Stimulated activated memory B cell treated with anti-CD40 and anti-IgM and Interleukin-4, amounts not matched to agents 10 μg/mL and 1 μg/mL and 100 μg/mL, for 72 hours (primary cell): ENCODE results near the gene ADAMTS9.

Experiments used
- ATAC-seq: fragments of 150-1000 bp; cut with Tn5 transposase; 2 replicates; pipeline ENCODE4 v1.10.0; 2021
- H3K27ac Mint-ChIP-seq: one replicate; pipeline ENCODE4 v1.8.0; 2022; ENCODE audit warnings: mild to moderate bottlenecking, mixed read lengths
- H3K27me3 Mint-ChIP-seq: one replicate; pipeline ENCODE4 v1.8.0; 2022; ENCODE audit warnings: mixed read lengths
- H3K36me3 Mint-ChIP-seq: one replicate; pipeline ENCODE4 v1.8.0; 2022; ENCODE audit warnings: mixed read lengths
- H3K4me1 Mint-ChIP-seq: one replicate; pipeline ENCODE4 v1.8.0; 2022; ENCODE audit warnings: mixed read lengths
- H3K4me3 Mint-ChIP-seq: one replicate; pipeline ENCODE4 v1.8.0; 2022; ENCODE audit warnings: mild to moderate bottlenecking, moderate library complexity, mixed read lengths
- H3K9me3 Mint-ChIP-seq: one replicate; pipeline ENCODE4 v1.8.0; 2022; ENCODE audit warnings: mixed read lengths

The ADAMTS9 gene

DNA sequence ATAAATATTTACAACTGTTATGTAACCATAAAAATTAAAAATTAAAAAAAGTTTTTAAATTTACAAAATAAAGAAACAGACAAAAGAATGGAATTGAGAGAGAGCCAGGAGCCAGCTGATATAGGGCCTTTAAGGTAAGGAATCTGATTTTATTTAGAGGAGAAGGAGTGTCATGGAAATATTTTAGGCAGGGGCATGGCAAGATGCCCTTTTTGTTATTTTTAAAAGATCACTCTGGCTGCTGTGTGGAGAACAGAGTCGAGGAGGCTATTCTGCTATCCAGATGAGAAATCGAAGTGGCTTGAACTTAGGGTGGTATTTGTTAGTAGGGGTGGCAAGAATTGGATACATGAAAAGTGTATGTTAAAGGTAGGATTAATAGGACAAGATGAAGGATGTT lies 9.1 kb upstream of the ADAMTS9 start:
- Mint-ChIP-seq H3K9me3 (no peaks in the 10 kb centered on the region), H3K4me3 (no peak overlapping the region), H3K36me3 (no peaks in the 10 kb centered on the region), H3K27me3 (no peaks in the 10 kb centered on the region), H3K27ac (no peak overlapping the region), H3K4me1 (no peaks in the 10 kb centered on the region)
- no peak for ATAC-seq

DNA sequence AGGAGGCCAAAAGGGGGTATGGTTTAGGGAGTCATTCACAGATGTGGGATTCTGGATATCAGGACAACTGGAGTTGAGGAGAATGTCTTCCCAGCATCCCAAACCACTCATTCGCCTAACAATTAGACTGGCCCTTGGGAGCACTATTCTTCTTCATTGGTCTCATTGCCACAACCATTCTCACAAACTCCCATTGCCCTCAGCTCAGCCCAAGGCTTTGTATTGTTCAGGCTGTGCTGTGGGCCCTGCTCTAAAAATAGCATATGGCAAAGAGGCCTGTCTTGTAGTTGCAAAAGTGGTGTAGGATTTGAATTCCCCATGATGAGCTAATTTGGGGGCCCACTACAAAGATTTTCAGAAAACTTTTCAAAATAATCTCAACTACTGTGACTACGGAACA lies 6.3 kb upstream of the ADAMTS9 start:
- Mint-ChIP-seq H3K4me3 (no peak overlapping the region), H3K27me3 (no peaks in the 10 kb centered on the region), H3K9me3 (no peaks in the 10 kb centered on the region), H3K4me1 (no peaks in the 10 kb centered on the region), H3K27ac (no peak overlapping the region), H3K36me3 (no peaks in the 10 kb centered on the region)
- ATAC-seq: no peak

GRCh38 chr3:64693031-64693430 lies 5.2 kb upstream of the ADAMTS9 start:
- Mint-ChIP-seq H3K4me3 (no peak overlapping the region), H3K4me1 (peaks cover 7% of the 10 kb centered on the region), H3K9me3 (no peaks in the 10 kb centered on the region), H3K27me3 (peaks cover 9% of the 10 kb centered on the region), H3K27ac (no peak overlapping the region), H3K36me3 (peaks cover 6% of the 10 kb centered on the region)
- ATAC-seq: no peak

GRCh38 chr3:64691051-64691450 lies 3.3 kb upstream of the ADAMTS9 start:
- H3K4me1 Mint-ChIP-seq: peaks cover 15% of the 10 kb centered on the region
- no peak overlapping the region for H3K4me3 Mint-ChIP-seq
- H3K36me3 Mint-ChIP-seq: peaks cover 6% of the 10 kb centered on the region
- H3K27ac Mint-ChIP-seq: no peak overlapping the region
- no peak for ATAC-seq
- peaks cover 23% of the 10 kb centered on the region for H3K27me3 Mint-ChIP-seq
- no peaks in the 10 kb centered on the region for H3K9me3 Mint-ChIP-seq

DNA sequence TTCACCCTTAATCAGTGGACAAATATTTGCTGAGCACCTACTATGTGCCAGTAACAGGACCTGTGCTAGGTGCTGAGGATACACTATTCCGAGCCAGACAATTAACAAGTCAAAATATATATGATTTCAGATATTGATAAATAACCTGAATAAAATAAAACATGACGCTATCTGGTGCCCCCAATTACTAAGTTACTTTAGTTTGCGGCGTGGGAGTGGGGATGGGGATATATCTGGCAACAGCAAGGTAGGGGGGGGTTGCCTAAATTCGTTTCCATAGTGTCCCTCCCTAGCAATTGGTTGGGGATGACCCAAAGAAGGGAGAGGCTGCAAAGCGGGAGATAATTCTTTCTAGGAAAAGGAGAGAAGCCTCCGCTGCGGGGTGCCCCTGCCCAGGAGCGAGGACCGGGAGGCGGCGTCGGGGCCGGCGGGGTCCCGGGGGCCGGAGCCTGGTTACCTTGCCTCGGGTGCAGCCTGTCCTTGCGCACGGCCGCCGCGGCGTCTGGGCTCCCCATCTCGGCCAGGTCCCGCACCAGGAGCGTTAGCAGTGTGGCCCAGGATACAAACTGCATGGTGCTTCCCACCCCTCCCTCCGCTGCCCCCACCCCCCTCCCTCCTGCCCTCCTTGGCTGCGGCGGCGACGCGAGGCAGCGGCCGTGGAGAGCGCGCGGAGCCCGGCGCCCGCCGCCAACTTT lies 567 bp downstream of the ADAMTS9 start:
- Mint-ChIP-seq H3K27ac (no peak overlapping the region), H3K4me1 (peaks cover 17% of the 10 kb centered on the region)
- no peak for ATAC-seq

GRCh38 chr3:64686446-64686908 lies 1.3 kb downstream of the ADAMTS9 start:
- H3K9me3 Mint-ChIP-seq: peaks cover 3% of the 10 kb centered on the region
- no peak overlapping the region for H3K27ac Mint-ChIP-seq
- peak overlapping the region; percentile 61 for H3K4me3 Mint-ChIP-seq
- no peak for ATAC-seq
- peaks cover 51% of the 10 kb centered on the region for H3K27me3 Mint-ChIP-seq
- H3K36me3 Mint-ChIP-seq: peaks cover 6% of the 10 kb centered on the region
- peaks cover 17% of the 10 kb centered on the region for H3K4me1 Mint-ChIP-seq

More for the DNA sequence above, 567 bp downstream of the ADAMTS9 start:
- Mint-ChIP-seq H3K4me3 (no peak overlapping the region), H3K9me3 (peaks cover 3% of the 10 kb centered on the region), H3K27me3 (peaks cover 51% of the 10 kb centered on the region), H3K36me3 (peaks cover 6% of the 10 kb centered on the region)

DNA sequence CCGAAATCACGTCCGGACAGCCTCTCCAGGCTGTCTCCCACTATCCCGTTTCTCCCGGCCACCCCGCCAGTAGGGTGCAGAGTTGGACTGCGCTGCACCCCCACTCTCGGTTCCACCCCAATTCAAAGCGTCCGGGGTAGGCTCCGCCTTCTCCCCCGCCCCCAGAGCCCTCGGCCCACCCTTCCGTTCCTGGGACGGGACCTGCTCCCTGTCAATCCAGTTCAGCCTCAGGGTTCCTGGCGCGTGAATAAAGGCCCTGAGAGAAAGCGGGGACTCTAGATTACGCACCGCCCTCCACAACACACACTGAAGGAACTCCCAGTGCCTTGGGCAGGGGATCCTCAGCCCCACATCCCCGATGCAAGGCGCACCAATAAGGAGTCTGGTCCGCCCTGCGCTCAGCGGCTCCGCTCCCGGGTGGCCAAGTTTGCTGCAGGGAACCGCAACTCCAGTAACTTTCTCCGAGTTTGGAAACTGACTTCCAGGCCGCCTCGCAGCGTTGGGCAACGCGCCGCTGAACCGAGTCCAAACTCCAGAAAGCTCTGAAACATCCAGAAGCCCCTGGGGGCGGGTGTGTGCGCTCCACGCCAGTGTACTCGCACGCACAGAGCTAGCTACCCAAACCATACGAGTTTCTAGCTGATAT lies 1.9 kb downstream of the ADAMTS9 start:
- H3K27me3 Mint-ChIP-seq: peaks cover 51% of the 10 kb centered on the region
- peaks cover 17% of the 10 kb centered on the region for H3K4me1 Mint-ChIP-seq
- H3K9me3 Mint-ChIP-seq: peaks cover 3% of the 10 kb centered on the region
- H3K4me3 Mint-ChIP-seq: no peak overlapping the region
- no peak for ATAC-seq
- H3K27ac Mint-ChIP-seq: no peak overlapping the region
- peaks cover 6% of the 10 kb centered on the region for H3K36me3 Mint-ChIP-seq

DNA sequence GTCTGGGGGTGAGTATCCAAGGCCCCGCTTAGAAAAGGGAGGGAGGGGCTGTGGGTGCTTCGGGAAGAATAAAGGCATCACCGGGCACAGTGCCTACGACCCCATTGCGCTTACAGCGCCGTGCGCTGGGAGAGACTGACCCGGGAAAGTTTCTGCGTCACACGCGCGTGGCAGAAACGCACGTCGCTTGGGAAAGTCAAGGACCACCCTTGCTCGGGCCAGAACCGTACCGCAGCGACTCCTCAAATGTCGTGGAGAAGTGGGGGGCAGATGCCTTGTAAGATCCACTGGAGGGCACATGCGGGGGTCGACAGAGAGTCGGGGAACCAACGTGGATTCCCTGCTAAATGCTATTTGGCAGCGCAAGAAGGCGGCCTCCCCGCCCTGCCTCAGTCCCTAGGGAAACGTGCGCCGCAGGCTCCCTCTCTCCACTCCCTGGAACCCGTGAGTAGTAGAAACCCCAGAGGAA lies 2.4 kb downstream of the ADAMTS9 start:
- Mint-ChIP-seq H3K36me3 (peaks cover 6% of the 10 kb centered on the region), H3K27me3 (peaks cover 51% of the 10 kb centered on the region), H3K27ac (no peak overlapping the region), H3K9me3 (peaks cover 3% of the 10 kb centered on the region), H3K4me1 (peaks cover 17% of the 10 kb centered on the region), H3K4me3 (no peak overlapping the region)
- no peak for ATAC-seq

DNA sequence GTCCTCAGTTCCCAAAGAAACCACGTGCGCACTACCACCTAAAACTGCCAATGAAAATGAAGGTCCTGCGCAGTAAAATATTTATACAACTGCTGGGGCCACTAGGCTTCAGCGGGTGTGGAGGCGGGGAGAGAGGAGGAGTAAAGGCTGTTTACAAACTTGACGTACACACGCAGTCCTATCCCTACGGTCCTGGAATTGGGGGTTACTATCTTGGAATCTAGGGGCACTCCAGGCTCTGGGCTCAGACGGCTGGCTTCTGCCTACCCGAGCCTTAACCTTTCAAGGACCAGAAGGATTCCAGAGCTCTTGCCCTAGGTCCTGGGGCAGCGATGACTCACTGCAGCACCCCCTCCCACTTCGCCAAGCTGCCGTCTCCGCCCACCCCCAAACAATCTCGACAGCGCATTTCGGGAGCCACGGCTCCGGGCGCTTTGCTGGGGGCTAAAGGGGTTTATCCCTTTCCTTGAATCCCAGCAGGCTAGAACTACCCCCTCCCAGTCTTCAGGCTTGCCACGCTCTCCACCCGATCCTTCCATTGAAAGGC lies 3.0 kb downstream of the ADAMTS9 start:
- Mint-ChIP-seq H3K4me1 (peaks cover 17% of the 10 kb centered on the region), H3K4me3 (no peak overlapping the region), H3K36me3 (peaks cover 6% of the 10 kb centered on the region), H3K27me3 (peaks cover 51% of the 10 kb centered on the region), H3K27ac (no peak overlapping the region), H3K9me3 (peaks cover 3% of the 10 kb centered on the region)
- ATAC-seq: no peak

GRCh38 chr3:64681827-64682226 lies 6.0 kb downstream of the ADAMTS9 start:
- no peak overlapping the region for H3K4me3 Mint-ChIP-seq
- ATAC-seq: no peak
- no peak overlapping the region for H3K27ac Mint-ChIP-seq
- peaks cover 36% of the 10 kb centered on the region for H3K27me3 Mint-ChIP-seq
- H3K9me3 Mint-ChIP-seq: peaks cover 3% of the 10 kb centered on the region
- peaks cover 9% of the 10 kb centered on the region for H3K4me1 Mint-ChIP-seq
- no peaks in the 10 kb centered on the region for H3K36me3 Mint-ChIP-seq

DNA sequence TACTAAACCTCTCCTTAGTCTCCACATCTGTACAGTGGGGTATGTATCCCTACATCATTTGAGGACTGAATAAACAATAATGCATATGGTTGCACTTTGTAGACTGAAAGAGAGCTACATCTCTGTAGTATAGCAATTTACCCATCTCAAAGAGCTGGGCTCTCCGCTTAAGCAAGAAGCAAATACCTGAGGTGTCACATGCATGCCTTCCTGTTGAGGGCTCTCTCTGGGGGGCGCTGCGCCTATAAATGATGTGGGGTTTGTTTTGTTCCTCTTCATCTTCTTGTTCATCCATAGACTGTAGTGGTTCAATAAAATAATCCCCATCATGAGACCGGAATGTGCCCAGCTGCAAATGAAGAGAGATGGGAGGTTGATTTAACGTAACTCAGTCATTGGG lies 6.8 kb downstream of the ADAMTS9 start:
- no peaks in the 10 kb centered on the region for H3K36me3 Mint-ChIP-seq
- no peak overlapping the region for H3K4me3 Mint-ChIP-seq
- peaks cover 28% of the 10 kb centered on the region for H3K27me3 Mint-ChIP-seq
- peaks cover 3% of the 10 kb centered on the region for H3K9me3 Mint-ChIP-seq
- no peak overlapping the region for H3K27ac Mint-ChIP-seq
- ATAC-seq: no peak
- peaks cover 1% of the 10 kb centered on the region for H3K4me1 Mint-ChIP-seq

GRCh38 chr3:64680334-64680733 lies 7.5 kb downstream of the ADAMTS9 start:
- no peak overlapping the region for H3K4me3 Mint-ChIP-seq
- H3K9me3 Mint-ChIP-seq: peaks cover 3% of the 10 kb centered on the region
- peaks cover 21% of the 10 kb centered on the region for H3K27me3 Mint-ChIP-seq
- no peaks in the 10 kb centered on the region for H3K36me3 Mint-ChIP-seq
- no peak overlapping the region for H3K27ac Mint-ChIP-seq
- no peaks in the 10 kb centered on the region for H3K4me1 Mint-ChIP-seq
- ATAC-seq: no peak

- Mint-ChIP-seq H3K4me3 (no peak overlapping the region), H3K27ac (no peak overlapping the region), H3K27me3 (no peaks in the 10 kb centered on the region), H3K9me3 (no peaks in the 10 kb centered on the region), H3K36me3 (no peaks in the 10 kb centered on the region), H3K4me1 (no peaks in the 10 kb centered on the region)
- no peak for ATAC-seq
Measured at GRCh38 chr3:64677961-64678716, 9.7 kb downstream of the ADAMTS9 start.

GRCh38 chr3:64676831-64677230 lies 11.0 kb downstream of the ADAMTS9 start:
- Mint-ChIP-seq H3K27me3 (no peaks in the 10 kb centered on the region), H3K36me3 (no peaks in the 10 kb centered on the region), H3K4me3 (no peak overlapping the region), H3K4me1 (no peaks in the 10 kb centered on the region), H3K27ac (no peak overlapping the region), H3K9me3 (no peaks in the 10 kb centered on the region)
- no peak for ATAC-seq

GRCh38 chr3:64675687-64676247 lies 12.0 kb downstream of the ADAMTS9 start:
- no peak overlapping the region for H3K27ac Mint-ChIP-seq
- ATAC-seq: no peak
- no peaks in the 10 kb centered on the region for H3K9me3 Mint-ChIP-seq
- no peaks in the 10 kb centered on the region for H3K36me3 Mint-ChIP-seq
- H3K27me3 Mint-ChIP-seq: no peaks in the 10 kb centered on the region
- H3K4me1 Mint-ChIP-seq: no peaks in the 10 kb centered on the region
- no peak overlapping the region for H3K4me3 Mint-ChIP-seq
